BLaER1 treated with 17β-estradiol and CSF1 and Interleukin-3, amounts not matched to agents 10 nM and 100 nM (cell line): ENCODE results near the gene HCN3.
A peak's percentile ranks its signal among the peaks of the same experiment; 100 is the strongest.
"Not testable (repeated sequence)": the region's sequence is repeated elsewhere in the genome, so short reads cannot be mapped to it uniquely, and the experiment has no call there.

Experiments used
- H3K27ac ChIP-seq, 11 experiments: shearing (Covaris generic); formaldehyde crosslinking; 2 replicates each; pipeline ENCODE4 v1.8.1; 2022
- H3K27me3 ChIP-seq, 11 experiments: shearing (Covaris generic); formaldehyde crosslinking; 2 replicates each; pipeline ENCODE4 v1.8.1; 2022
- H3K36me3 ChIP-seq, 11 experiments: shearing (Covaris generic); formaldehyde crosslinking; 2 replicates each; pipeline ENCODE4 v1.8.1; 2022
- H3K4me1 ChIP-seq, 10 experiments: shearing (Covaris generic); formaldehyde crosslinking; 2 replicates each; pipeline ENCODE4 v1.8.1; 2022
- H3K4me2 ChIP-seq, 11 experiments: shearing (Covaris generic); formaldehyde crosslinking; 2 replicates each; pipeline ENCODE4 v1.8.1; 2022
- H3K4me3 ChIP-seq, 10 experiments: shearing (Covaris generic); formaldehyde crosslinking; 2 replicates each; pipeline ENCODE4 v1.8.1; 2022
- H3K9ac ChIP-seq, 11 experiments: shearing (Covaris generic); formaldehyde crosslinking; 2 replicates each; pipeline ENCODE4 v1.8.1; 2022
- H3K9me3 ChIP-seq, 11 experiments: shearing (Covaris generic); formaldehyde crosslinking; replicated peaks in 1 of 11; 2 replicates each; pipeline ENCODE4 v1.8.1; 2022
- H4K20me1 ChIP-seq, 11 experiments: shearing (Covaris generic); formaldehyde crosslinking; 2 replicates each; pipeline ENCODE4 v1.8.1; 2022
- Cebpa-rat ChIP-seq, 11 experiments: shearing (Covaris generic); IDR thresholded peaks; 2 replicates each; pipeline ENCODE4 v1.8.1; 2022

Gene HCN3

DNA sequence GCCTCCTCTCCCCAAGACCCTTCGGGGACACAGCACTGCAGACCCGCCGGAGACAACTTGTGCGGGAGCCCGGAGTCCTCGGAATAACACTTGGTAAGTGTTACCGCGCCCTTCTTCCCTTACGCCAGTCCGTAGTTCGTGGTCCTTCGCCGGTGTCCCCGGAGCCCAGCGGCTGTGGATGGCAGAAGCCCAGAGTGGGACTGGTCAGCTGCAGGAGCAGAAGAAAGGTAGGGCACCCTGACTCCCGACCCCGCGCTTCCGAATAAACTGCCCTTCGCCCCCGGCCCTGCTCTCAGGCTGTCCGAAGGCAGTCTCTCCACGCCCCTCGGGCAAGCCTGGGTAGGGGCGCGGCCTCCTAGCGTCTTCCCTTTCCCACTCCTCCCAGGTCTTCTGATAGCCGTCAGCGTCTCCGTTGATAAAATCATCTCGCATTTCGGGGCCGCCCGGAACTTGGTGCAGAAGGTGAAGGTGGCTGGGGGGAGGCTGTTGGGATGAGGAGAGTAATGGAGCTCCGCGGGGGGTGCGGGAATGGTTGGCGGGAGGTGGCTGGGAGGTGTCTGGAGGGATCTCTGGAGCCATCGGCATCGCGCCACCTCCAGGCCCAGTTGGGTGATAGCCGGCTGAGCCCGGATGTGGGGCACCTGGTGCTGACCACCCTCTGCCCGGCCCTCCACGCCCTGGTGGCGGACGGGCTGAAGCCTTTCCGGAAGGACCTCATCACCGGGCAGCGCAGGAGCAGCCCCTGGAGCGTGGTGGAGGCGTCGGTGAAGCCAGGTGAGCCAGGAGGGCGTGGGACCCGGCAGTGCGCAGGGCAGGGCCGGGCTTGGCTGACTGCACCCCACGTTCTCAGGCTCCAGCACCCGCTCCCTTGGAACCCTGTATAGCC, 47.7 kb downstream of the HCN3 start:
- H3K27me3 ChIP-seq: no peaks in the 10 kb centered on the region
- peaks cover 13 to 40% (median 29%) of the 10 kb centered on the region in 11 experiments for H3K36me3 ChIP-seq
- H3K4me1 ChIP-seq: peaks cover 49 to 56% (median 53%) of the 10 kb centered on the region in 10 experiments
- H3K4me3 ChIP-seq: peak overlapping the region; percentile 75 to 94 (median 83)
- H3K9me3 ChIP-seq: no peaks in the 10 kb centered on the region
- peak overlapping the region in 10 of 11 experiments; percentile 64 to 88 (median 81); a peak in 19 of 22 replicates for H3K27ac ChIP-seq
- H3K4me2 ChIP-seq: peak overlapping the region; percentile 85 to 99 (median 95)
- no peak for TF ChIP-seq Cebpa-rat (IDR thresholded peaks at IDR 0.05)
- peak overlapping the region; percentile 79 to 87 (median 85) for H3K9ac ChIP-seq
- H4K20me1 ChIP-seq: peaks cover 0 to 68% (median 53%) of the 10 kb centered on the region in 11 experiments; a peak in 20 of 22 replicates

DNA sequence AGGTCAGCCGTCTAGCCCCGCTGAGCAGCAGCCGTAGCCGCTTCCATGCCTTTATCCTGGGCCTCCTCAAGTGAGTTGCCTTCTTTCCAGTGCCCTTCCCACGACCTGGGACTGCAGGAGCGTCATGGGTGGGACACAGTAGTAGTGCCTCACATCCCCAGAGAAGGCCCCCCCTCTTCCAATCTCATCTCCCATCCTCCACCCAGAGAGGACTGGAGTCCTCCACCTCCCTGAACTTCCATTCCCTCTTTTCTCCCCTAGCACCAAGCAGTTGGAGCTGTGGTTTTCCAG, 48.3 kb downstream of the HCN3 start:
- Histone ChIP-seq H3K36me3 (peaks cover 16 to 40% (median 32%) of the 10 kb centered on the region in 11 experiments), H3K27ac (0 out of 22 replicates have a peak overlapping the region, but pooled peaks of 2 of the 11 experiments have one; percentile 4), H3K9ac (peak overlapping the region; percentile 79 to 87 (median 85))

GRCh38 chr1:155326020-155326526, 48.8 kb downstream of the HCN3 start:
- H3K4me1 ChIP-seq: peaks cover 39 to 57% (median 43%) of the 10 kb centered on the region in 10 experiments
- peak overlapping the region in 10 of 11 experiments; percentile 0 to 87 (median 85); a peak in 17 of 22 replicates for H3K9ac ChIP-seq
- peaks cover 9 to 67% (median 44%) of the 10 kb centered on the region in 11 experiments; a peak in 20 of 22 replicates for H4K20me1 ChIP-seq
- peak overlapping the region in 5 of 11 experiments; percentile 4 to 40 (median 12); a peak in 1 of 22 replicates for H3K27ac ChIP-seq
- TF ChIP-seq Cebpa-rat (IDR thresholded peaks at IDR 0.05): no peak
- H3K9me3 ChIP-seq: no peaks in the 10 kb centered on the region
- no peaks in the 10 kb centered on the region for H3K27me3 ChIP-seq
- peak overlapping the region; percentile 85 to 99 (median 95) for H3K4me2 ChIP-seq
- peaks cover 21 to 44% (median 38%) of the 10 kb centered on the region in 11 experiments for H3K36me3 ChIP-seq
- peak overlapping the region in 6 of 10 experiments; percentile 76 to 94 (median 84); a peak in 7 of 20 replicates for H3K4me3 ChIP-seq

More for the DNA sequence above, 48.3 kb downstream of the HCN3 start:
- peak overlapping the region in 9 of 10 experiments; percentile 76 to 94 (median 84); a peak in 19 of 20 replicates for H3K4me3 ChIP-seq
- peaks cover 44 to 57% (median 48%) of the 10 kb centered on the region in 10 experiments for H3K4me1 ChIP-seq
- no peak for TF ChIP-seq Cebpa-rat (IDR thresholded peaks at IDR 0.05)
- no peaks in the 10 kb centered on the region for H3K27me3 ChIP-seq
- peaks cover 4 to 68% (median 47%) of the 10 kb centered on the region in 11 experiments; a peak in 20 of 22 replicates for H4K20me1 ChIP-seq
- H3K9me3 ChIP-seq: no peaks in the 10 kb centered on the region
- H3K4me2 ChIP-seq: peak overlapping the region; percentile 85 to 99 (median 95)

- no peak for TF ChIP-seq Cebpa-rat (IDR thresholded peaks at IDR 0.05)
- peaks cover 34 to 57% (median 37%) of the 10 kb centered on the region in 10 experiments for H3K4me1 ChIP-seq
- H3K36me3 ChIP-seq: peaks cover 21 to 49% (median 43%) of the 10 kb centered on the region in 11 experiments
- no peaks in the 10 kb centered on the region for H3K9me3 ChIP-seq
- peak overlapping the region; percentile 85 to 99 (median 95); a peak in 19 of 22 replicates for H3K4me2 ChIP-seq
- peaks cover 13 to 67% (median 40%) of the 10 kb centered on the region in 11 experiments; a peak in 19 of 22 replicates for H4K20me1 ChIP-seq
- 0 out of 22 replicates have a peak overlapping the region, but pooled peaks of 3 of the 11 experiments have one; percentile 5 to 13 (median 12) for H3K27ac ChIP-seq
- no peaks in the 10 kb centered on the region for H3K27me3 ChIP-seq
- peak overlapping the region in 6 of 11 experiments; percentile 79 to 87 (median 85); a peak in 12 of 22 replicates for H3K9ac ChIP-seq
- no peak overlapping the region for H3K4me3 ChIP-seq
Measured at GRCh38 chr1:155326631-155327037, 49.4 kb downstream of the HCN3 start.

DNA sequence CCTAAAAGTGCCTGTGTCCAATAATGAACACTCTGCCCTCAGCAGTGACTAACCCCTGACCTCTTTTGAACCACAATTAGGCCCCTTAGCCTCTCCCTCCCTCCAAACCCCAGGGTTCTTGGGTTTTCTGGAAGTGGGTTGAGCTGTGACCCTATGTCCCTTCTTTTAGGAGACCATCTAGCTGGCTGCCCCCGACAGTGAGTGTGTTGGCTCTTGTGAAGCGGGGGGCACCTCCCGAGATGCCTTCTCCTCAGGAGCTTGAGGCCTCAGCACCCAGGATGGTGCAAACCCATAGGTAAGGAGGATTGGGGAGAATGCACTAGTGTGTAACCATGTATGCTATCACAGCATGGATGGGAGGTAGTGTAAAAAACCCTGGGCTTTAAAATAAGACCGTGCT, 50.7 kb downstream of the HCN3 start:
- Histone ChIP-seq H3K9me3 (no peaks in the 10 kb centered on the region), H3K27ac (no peak overlapping the region), H3K9ac (0 out of 22 replicates have a peak overlapping the region, but pooled peaks of 1 of the 11 experiments have one; percentile 10)

DNA sequence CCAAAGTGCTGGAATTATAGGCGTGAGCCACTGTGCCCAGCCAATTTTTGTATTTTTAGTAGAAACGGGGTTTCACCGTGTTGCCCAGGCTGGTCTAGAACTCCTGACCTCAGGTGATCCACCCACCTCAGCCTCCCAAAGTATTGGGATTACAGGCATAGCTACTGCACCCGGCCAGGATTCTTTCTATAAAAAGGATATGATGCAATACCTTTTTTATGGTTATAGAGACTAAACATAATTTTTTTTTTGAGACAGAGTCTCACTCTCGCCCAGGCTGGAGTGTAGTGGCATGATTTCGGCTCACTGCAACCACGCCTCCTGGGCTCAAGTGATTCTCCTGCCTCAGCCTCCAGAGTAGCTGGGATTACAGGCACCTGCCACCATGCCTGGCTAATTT, 51.6 kb downstream of the HCN3 start:
- H3K27ac ChIP-seq, H3K4me2 ChIP-seq, H3K9ac ChIP-seq, H3K4me3 ChIP-seq, H3K9me3 ChIP-seq, H3K27me3 ChIP-seq: not testable (repeated sequence)
- H4K20me1 ChIP-seq: peaks cover 6 to 59% (median 32%) of the 10 kb centered on the region in 11 experiments; a peak in 17 of 22 replicates
- TF ChIP-seq Cebpa-rat (IDR thresholded peaks at IDR 0.05): peak in 3 of 11 experiments; percentile 11 to 68 (median 28); a peak in 2 of 22 replicates
- peaks cover 23 to 50% (median 27%) of the 10 kb centered on the region in 10 experiments for H3K4me1 ChIP-seq
- H3K36me3 ChIP-seq: peaks cover 29 to 69% (median 58%) of the 10 kb centered on the region in 11 experiments

More for the DNA sequence above, 50.7 kb downstream of the HCN3 start:
- Histone ChIP-seq H4K20me1 (peaks cover 6 to 59% (median 32%) of the 10 kb centered on the region in 11 experiments; a peak in 17 of 22 replicates), H3K4me1 (peaks cover 23 to 50% (median 27%) of the 10 kb centered on the region in 10 experiments), H3K27me3 (no peaks in the 10 kb centered on the region), H3K4me3 (no peak overlapping the region), H3K4me2 (no peak overlapping the region), H3K36me3 (peaks cover 23 to 60% (median 49%) of the 10 kb centered on the region in 11 experiments)
- TF ChIP-seq Cebpa-rat (IDR thresholded peaks at IDR 0.05): no peak

DNA sequence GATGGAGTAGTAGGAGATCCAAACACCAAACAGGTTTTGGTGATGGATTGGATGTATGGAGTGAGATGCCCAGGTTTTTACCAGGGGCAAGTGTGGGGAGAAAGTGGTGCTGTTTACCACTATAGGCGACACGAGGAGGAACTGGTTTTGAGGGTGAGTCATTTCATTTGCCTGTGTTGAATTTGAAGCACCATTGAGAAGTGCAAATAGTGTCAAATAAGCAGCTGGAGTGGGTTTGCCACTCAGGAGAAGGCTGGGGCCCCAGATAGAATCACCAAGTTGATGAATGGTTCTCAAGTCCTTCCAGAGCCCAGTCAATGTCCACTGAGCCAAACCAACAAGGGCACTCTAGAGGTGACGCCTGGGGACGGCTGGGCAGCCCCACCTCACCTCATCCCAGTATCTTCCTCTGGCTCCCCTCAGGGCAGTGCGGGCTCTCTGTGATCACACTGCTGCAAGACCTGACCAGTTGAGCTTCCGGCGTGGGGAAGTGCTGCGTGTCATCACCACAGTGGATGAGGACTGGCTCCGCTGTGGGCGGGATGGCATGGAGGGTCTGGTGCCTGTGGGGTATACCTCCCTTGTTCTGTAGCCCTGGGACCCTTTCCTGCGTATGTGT, 52.8 kb downstream of the HCN3 start:
- Histone ChIP-seq H3K9ac (no peak overlapping the region; a peak in 1 of 22 replicates), H3K4me1 (peaks cover 19 to 50% (median 25%) of the 10 kb centered on the region in 10 experiments), H3K36me3 (peaks cover 42 to 81% (median 70%) of the 10 kb centered on the region in 11 experiments)

GRCh38 chr1:155334962-155335361, 57.7 kb downstream of the HCN3 start:
- Histone ChIP-seq H3K36me3 (peaks cover 73 to 97% (median 92%) of the 10 kb centered on the region in 11 experiments), H3K9me3 (no peaks in the 10 kb centered on the region), H4K20me1 (peaks cover 0 to 30% (median 8%) of the 10 kb centered on the region in 11 experiments; a peak in 9 of 22 replicates), H3K9ac (no peak overlapping the region), H3K27me3 (no peaks in the 10 kb centered on the region), H3K4me3 (no peak overlapping the region), H3K27ac (no peak overlapping the region), H3K4me1 (peaks cover 0 to 19% (median 0%) of the 10 kb centered on the region in 10 experiments; a peak in 8 of 20 replicates), H3K4me2 (no peak overlapping the region)
- no peak for TF ChIP-seq Cebpa-rat (IDR thresholded peaks at IDR 0.05)

More for the DNA sequence above, 52.8 kb downstream of the HCN3 start:
- no peak for TF ChIP-seq Cebpa-rat (IDR thresholded peaks at IDR 0.05)
- no peaks in the 10 kb centered on the region for H3K27me3 ChIP-seq
- no peak overlapping the region for H3K4me3 ChIP-seq
- peak overlapping the region in 3 of 11 experiments; percentile 35 to 71 (median 58); a peak in 6 of 22 replicates for H3K4me2 ChIP-seq
- no peaks in the 10 kb centered on the region for H3K9me3 ChIP-seq
- H4K20me1 ChIP-seq: peaks cover 6 to 56% (median 31%) of the 10 kb centered on the region in 11 experiments; a peak in 17 of 22 replicates
- H3K27ac ChIP-seq: no peak overlapping the region
